Lower leg skin (tissue), 3 donors: ENCODE measurements around the gene TET1.

Experiments
- POLR2A ChIP-seq, 2 donors: fragments of 450-650 bp; IDR thresholded peaks; one replicate each; pipeline ENCODE4 v1.6.1; 2016 to 2017; ENCODE audit warnings: antibody characterized with exemption in 2 of 2, mild to moderate bottlenecking in 1 of 2, moderate library complexity in 1 of 2
- TF ChIP-seq, protein P1 (sequence below), 3 donors: fragments of 450-650 bp; IDR thresholded peaks; one replicate each; pipeline ENCODE4 v1.5.1; 2016; ENCODE audit warnings: antibody characterized with exemption in 3 of 3, mild to moderate bottlenecking in 3 of 3, moderate library complexity in 2 of 3

DNA sequence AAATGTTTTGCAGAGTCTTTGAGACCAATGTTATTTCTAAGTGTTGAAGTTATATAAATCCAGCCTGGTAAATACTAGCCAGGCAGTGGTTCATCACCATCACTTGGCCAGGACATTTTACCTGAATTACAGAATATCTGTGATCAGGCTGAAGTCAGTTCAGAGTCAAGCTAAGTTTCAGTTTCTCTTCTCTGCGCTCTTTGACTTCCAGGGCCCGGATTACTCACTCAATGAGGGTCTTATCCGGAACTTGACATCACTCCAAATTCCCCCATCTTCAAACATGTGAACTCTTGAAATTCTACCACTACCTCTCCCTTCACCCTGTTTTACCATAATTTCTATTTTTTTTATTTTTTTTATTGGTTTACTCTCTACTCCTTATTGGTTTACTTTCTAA, 124.3 kb downstream of the TET1 start:
- TF ChIP-seq, protein P1, sequence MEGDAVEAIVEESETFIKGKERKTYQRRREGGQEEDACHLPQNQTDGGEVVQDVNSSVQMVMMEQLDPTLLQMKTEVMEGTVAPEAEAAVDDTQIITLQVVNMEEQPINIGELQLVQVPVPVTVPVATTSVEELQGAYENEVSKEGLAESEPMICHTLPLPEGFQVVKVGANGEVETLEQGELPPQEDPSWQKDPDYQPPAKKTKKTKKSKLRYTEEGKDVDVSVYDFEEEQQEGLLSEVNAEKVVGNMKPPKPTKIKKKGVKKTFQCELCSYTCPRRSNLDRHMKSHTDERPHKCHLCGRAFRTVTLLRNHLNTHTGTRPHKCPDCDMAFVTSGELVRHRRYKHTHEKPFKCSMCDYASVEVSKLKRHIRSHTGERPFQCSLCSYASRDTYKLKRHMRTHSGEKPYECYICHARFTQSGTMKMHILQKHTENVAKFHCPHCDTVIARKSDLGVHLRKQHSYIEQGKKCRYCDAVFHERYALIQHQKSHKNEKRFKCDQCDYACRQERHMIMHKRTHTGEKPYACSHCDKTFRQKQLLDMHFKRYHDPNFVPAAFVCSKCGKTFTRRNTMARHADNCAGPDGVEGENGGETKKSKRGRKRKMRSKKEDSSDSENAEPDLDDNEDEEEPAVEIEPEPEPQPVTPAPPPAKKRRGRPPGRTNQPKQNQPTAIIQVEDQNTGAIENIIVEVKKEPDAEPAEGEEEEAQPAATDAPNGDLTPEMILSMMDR (IDR thresholded peaks at IDR 0.05): no peak
- no peak for TF ChIP-seq POLR2A (IDR thresholded peaks at IDR 0.05)
